Fibroblast of the aortic adventitia (primary cell): ENCODE data around the gene FAM234A. TPM values are rescaled to one million over a fixed set of nuclear protein-coding genes. Genes with fewer than 3 reads are reported as not detected.

Experiments
- DNase-seq: peaks from one replicate; pipeline ENCODE4 v3.0.0-alpha.2; 2010; ENCODE audit warnings: low read depth
- H3K4me3 ChIP-seq: 2 replicates; pipeline ENCODE4 v1.5.1; 2011; ENCODE audit warnings: low read depth, mild to moderate bottlenecking, control low read depth, low read length, moderate library complexity
- total RNA-seq: library from RNA; depleted of rRNA; stranded (reverse); fragments of >200 nt; gene quantifications from 2 replicates; pipeline ENCODE4 v1.2.3, GENCODE V29; 2012; ENCODE audit warnings: low replicate concordance
- TF ChIP-seq, protein P1 (sequence below): IDR thresholded peaks from 2 replicates; pipeline ENCODE4 v1.5.1; 2011; ENCODE audit warnings: mild to moderate bottlenecking, low read length, control low read depth, inconsistent platforms; ENCODE audit not compliant: insufficient read depth

Gene FAM234A
- total RNA-seq, 1 donor = 72.0 TPM

GRCh38 chr16:281660-282255, 47.1 kb downstream of the FAM234A start:
- DNase-seq = no peak
- no peak overlapping the region for H3K4me3 ChIP-seq
- TF ChIP-seq, protein P1, sequence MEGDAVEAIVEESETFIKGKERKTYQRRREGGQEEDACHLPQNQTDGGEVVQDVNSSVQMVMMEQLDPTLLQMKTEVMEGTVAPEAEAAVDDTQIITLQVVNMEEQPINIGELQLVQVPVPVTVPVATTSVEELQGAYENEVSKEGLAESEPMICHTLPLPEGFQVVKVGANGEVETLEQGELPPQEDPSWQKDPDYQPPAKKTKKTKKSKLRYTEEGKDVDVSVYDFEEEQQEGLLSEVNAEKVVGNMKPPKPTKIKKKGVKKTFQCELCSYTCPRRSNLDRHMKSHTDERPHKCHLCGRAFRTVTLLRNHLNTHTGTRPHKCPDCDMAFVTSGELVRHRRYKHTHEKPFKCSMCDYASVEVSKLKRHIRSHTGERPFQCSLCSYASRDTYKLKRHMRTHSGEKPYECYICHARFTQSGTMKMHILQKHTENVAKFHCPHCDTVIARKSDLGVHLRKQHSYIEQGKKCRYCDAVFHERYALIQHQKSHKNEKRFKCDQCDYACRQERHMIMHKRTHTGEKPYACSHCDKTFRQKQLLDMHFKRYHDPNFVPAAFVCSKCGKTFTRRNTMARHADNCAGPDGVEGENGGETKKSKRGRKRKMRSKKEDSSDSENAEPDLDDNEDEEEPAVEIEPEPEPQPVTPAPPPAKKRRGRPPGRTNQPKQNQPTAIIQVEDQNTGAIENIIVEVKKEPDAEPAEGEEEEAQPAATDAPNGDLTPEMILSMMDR = no peak

DNA sequence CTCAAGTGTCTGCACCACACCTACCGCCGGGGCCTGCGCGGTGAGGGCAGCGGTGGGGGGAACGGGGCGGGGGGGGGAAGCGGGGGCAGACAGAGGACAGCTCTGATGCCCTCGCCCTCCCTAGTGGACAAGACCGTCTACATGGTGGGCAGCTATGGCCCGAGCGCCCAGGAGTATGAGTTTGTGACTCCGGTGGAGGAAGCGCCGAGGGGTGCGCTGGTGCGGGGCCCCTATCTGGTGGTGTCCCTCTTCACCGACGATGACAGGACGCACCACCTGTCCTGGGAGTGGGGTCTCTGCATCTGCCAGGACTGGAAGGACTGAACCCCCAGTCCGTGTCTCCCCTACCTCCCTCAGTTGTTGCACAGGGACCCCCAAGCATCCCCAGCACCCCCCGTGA, 47.9 kb downstream of the FAM234A start:
- DNase-seq = no peak
- TF ChIP-seq, protein P1 = no peak
- no peak overlapping the region for H3K4me3 ChIP-seq

GRCh38 chr16:283033-283805, 48.6 kb downstream of the FAM234A start, which contains the start of gene PDIA2:
Gene PDIA2 (plus strand): TSS chr16:283164. CDS start chr16:283170, 6 bp downstream.
- TF ChIP-seq, protein P1 = no peak

DNA sequence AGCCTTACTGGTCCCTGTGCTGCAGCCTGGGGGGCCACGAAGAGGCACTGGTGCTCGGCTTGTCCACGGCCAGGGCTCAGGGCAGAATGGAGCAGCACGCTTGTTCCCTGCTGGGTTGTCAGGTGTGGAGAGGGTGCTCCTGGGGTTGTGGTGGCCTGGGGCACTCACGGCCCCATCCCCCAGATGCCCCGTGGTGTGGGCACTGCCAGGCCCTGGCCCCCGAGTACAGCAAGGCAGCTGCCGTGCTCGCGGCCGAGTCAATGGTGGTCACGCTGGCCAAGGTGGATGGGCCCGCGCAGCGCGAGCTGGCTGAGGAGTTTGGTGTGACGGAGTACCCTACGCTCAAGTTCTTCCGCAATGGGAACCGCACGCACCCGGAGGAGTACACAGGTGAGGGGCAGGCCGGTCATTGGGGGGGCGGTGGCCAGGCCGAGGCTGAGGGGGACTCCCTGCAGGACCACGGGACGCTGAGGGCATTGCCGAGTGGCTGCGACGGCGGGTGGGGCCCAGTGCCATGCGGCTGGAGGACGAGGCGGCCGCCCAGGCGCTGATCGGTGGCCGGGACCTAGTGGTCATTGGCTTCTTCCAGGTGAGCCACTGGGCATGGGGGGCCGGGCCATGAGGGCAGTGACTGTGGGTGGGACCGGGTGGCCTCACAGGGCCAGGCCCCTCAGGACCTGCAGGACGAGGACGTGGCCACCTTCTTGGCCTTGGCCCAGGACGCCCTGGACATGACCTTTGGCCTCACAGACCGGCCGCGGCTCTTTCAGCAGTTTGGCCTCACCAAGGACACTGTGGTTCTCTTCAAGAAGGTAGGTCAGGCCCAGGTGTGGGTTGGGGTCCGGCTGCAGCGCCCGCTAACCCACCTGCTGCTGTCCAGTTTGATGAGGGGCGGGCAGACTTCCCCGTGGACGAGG, 49.8 kb downstream of the FAM234A start:
- TF ChIP-seq, protein P1 = no peak
- DNase-seq = no peak
- H3K4me3 ChIP-seq = no peak overlapping the region

More at GRCh38 chr16:283033-283805, 48.6 kb downstream of the FAM234A start, which contains the start of gene PDIA2:
- DNase-seq = no peak
- H3K4me3 ChIP-seq = no peak within 1 kb of the TSS

DNA sequence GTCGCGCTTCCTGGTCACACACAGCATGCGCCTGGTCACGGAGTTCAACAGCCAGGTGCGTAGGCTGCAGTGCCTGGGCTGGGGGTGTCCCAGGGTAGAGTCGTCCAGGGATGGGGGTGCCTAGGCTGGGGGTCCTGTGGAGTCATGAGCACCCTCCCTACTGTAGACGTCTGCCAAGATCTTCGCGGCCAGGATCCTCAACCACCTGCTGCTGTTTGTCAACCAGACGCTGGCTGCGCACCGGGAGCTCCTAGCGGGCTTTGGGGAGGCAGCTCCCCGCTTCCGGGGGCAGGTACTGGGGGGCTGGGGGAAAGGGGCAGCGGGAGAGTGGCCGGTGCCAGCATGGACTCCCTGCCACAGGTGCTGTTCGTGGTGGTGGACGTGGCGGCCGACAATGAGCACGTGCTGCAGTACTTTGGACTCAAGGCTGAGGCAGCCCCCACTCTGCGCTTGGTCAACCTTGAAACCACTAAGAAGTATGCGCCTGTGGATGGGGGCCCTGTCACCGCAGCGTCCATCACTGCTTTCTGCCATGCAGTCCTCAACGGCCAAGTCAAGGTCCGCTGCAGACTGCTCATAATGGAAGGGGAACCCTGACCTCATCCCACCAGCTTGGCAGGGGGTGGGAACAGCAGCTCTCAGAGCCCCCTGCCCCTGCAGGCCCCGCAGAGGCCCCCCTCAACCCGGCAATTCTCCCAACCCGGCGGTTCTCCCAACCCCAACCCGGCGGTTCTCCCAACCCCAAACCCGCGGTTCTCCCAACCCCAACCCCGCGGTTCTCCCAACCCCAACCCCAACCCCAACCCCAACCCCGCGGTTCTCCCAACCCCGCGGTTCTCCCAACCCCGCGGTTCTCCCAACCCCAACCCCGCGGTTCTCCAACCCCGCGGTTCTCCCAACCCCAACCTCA, 50.8 kb downstream of the FAM234A start:
- no peak for DNase-seq
- TF ChIP-seq, protein P1 = no peak
- H3K4me3 ChIP-seq = no peak overlapping the region
